Right lobe of liver (tissue), 4 donors: ENCODE measurements around the gene OXCT1.

Source experiments
- POLR2A ChIP-seq: fragments of 450-650 bp; IDR thresholded peaks from one replicate; pipeline ENCODE4 v1.6.1; 2017; ENCODE audit warnings: antibody characterized with exemption, mild to moderate bottlenecking
- TF ChIP-seq, protein P1 (sequence below), 4 donors: fragments of 200-600 bp in 3 of 4; fragments of 450-650 bp in 1 of 4; IDR thresholded peaks; one replicate each; pipeline versions ENCODE4 v1.5.1 to v1.8.0; 2016 to 2022; ENCODE audit warnings: antibody characterized with exemption in 4 of 4, mild to moderate bottlenecking in 2 of 4
- donor health status: DM: no; HTN: no; CAD: no.
- donor health status: DM: no; HTN: no; CAD: no.
- donor health status: DM: no; HTN: yes; CAD: no.

- TF ChIP-seq, protein P1, sequence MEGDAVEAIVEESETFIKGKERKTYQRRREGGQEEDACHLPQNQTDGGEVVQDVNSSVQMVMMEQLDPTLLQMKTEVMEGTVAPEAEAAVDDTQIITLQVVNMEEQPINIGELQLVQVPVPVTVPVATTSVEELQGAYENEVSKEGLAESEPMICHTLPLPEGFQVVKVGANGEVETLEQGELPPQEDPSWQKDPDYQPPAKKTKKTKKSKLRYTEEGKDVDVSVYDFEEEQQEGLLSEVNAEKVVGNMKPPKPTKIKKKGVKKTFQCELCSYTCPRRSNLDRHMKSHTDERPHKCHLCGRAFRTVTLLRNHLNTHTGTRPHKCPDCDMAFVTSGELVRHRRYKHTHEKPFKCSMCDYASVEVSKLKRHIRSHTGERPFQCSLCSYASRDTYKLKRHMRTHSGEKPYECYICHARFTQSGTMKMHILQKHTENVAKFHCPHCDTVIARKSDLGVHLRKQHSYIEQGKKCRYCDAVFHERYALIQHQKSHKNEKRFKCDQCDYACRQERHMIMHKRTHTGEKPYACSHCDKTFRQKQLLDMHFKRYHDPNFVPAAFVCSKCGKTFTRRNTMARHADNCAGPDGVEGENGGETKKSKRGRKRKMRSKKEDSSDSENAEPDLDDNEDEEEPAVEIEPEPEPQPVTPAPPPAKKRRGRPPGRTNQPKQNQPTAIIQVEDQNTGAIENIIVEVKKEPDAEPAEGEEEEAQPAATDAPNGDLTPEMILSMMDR (IDR thresholded peaks at IDR 0.05) = no peak
- no peak for TF ChIP-seq POLR2A
Measured at GRCh38 chr5:41844502-41844901, 25.7 kb downstream of the OXCT1 start.
